ENCODE results near the gene DPM1.

Gene DPM1

DNA sequence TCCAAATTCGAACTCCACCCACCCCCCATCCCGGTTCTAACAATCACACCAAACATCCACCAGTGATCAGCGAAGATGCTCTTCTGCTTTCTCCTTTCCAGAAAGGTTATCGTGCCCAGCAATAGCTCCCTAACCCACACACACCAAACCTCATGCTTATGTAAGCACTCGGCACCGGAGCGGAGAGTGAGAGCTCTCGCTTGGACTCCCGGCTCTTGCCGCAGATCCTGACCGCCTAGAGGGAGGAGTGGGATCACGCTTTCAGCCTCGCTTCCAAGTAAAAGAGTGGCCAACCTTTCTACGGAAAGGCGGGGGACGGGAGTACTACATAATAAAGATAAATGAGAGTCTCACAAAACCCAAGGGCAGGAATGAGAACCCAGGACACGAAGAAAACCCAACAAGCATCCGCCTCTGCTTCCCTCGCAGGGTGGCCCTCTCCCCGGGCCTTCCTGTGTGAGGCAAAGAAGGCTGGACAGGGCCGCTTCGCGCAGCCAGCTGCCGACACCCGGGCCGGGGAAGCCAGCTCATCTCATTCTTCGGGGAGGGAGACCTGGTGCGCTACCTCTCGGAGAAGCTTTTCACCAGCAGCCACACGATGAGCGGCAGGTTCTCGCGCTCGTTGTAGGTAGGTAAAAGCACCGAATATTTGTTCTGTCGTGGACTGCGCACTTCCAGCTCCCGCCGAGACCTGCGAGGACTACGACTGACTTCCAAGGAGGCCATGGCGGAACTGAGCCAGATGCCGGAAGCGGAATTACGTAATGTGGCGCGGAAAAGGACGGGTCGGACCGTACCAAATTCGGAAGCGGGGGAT lies at the start of gene DPM1:
Gene DPM1, minus strand, starts transcription at position 735 of the 817 bp plus-strand sequence. Its CDS starts 9 bp downstream, at position 726.
- peak; percentile 96 for DNase-seq

DNA sequence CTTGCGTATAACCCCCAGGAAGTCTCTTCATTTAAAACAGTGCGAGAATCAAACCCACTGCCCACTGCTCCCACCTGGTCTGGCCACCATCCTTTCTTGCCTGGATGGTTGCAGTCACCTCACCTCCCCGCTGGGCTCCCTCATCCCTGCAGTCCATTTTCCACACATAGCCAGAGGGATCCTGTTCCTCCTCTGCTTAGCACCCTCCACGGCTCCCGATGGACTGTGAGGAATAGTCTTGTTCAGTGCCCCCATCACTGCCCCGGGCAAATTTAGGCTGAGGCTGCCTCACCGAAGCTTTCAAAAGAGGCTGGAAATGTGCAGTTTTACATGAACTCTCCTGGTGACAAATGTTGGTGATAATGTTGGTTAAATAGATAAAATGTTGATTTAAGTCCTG lies 46.9 kb upstream of the DPM1 start:
- no peak for DNase-seq

- no peak for DNase-seq
Measured at GRCh38 chr20:51004781-51005180, 46.4 kb upstream of the DPM1 start.

DNA sequence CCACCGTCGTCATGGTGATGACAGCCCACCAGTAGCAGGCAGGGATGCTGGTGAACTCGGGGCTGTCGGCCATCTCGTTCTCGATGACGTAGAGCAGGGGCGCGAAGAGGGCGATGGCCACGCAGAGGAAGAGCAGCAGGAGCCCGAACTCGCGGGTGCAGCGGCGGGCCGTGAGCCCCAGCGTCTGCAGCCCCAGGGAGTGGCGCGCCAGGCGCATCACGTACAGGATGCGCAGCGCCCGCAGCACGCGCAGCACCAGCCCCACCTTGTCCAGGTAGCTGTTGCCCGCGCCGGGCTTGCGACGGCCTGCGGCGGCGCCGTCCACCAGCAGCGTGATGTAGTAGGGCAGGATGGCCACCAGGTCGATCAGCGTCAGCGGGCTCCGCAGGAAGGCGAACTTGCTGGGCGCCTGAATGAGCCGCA lies 46.0 kb upstream of the DPM1 start:
- no peak for DNase-seq

GRCh38 chr20:51003753-51004152 lies 45.4 kb upstream of the DPM1 start:
- DNase-seq = no peak

- no peak for DNase-seq
Measured at GRCh38 chr20:51002633-51003032, 44.3 kb upstream of the DPM1 start.

GRCh38 chr20:51001430-51002265 lies 43.3 kb upstream of the DPM1 start:
- DNase-seq = no peak

- no peak for DNase-seq
Measured at GRCh38 chr20:50999355-50999754, 41.0 kb upstream of the DPM1 start.

GRCh38 chr20:50996901-50997865 lies 38.9 kb upstream of the DPM1 start:
- DNase-seq = no peak

DNA sequence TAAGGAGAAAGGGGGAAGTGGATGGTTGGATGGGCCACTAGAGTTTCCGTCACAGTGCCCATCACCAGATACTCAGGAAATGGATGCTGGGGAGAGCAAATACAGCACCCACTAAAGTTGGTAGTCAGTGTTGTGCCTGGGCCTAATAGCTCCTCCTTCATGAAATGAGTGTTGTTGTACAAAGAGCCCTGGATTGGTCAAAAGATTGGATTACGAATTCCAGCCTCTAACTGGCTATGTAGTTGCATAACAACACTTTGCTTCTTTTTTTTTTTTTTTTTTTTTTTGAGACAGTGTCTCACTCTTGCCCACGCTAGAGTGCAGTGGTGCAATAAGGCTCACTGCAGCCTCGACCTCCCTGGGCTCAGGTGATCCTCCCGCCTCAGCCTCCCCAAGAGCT lies 37.2 kb upstream of the DPM1 start:
- DNase-seq = no peak

DNA sequence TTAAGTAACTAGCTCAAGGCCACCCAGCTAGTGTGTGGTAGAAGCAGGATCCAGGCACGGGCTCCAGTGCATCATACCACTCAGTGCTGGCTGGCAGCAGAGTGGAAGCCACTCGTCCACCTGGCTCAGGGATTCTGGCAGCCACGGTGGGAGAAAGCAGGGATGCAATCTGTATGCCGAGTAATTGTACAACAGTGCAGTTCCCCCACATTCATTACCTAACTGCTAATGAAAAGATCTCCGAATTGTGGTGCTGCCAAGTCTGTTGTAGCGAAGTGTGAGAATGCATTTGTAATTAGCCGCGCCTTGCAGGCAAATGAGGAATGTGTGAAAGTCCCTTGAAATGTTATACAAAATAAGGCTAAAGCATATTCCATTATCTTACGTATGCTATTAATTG lies 35.5 kb upstream of the DPM1 start:
- no peak for DNase-seq

DNA sequence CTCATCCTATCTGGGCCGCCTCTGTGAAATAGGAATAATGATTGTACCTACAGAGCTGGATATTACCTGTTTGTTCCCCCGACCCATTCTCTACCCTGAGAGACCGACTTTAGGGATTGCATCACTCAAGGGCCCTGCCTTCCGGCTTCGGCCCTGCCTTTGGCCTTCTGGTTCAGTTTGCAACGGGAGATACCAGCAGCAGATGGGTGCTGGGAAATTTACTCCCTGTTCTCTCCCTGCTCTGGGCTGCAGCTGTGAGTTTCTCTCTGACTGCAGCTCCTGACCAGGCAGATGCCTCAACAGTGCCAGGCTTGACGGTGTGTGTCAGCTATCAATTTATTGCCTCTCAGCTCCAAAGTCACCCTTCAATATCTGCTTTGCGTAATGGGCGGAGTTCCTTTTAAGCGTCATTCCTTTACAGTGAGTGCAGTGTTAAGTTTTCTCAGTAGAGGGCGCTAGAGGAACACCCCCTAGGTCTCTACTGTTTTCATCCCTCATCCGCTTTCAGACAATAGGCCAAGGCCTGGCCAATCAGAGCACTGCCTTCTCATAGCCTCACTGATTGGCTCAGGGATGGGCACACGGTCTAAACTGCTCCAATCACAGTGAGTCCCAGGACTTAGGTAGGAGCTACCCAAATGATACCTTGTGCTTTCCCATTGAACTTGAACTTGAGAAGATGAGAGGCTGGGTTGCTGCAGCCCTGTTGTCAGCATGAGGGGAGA lies 34.6 kb upstream of the DPM1 start:
- peak; percentile 51 for DNase-seq

DNA sequence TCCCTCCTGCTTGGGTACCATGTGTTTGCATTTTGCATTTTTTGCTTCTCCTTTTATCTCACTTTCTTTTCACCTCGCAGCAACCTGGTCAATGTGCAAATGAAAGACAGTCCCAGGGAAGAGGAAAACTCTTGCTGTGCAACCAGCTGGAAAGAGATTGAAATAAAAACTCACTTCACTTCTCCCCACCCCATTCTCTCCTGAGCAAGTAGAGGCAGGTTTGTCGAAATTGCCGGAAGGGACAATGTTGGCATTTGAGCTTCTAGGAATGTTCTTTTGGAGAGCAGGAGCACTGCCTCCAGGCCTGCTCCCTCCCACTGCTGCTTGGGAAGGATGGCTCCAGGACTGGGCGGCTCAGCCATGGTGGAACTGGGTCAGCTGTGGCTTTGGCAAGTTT lies 34.0 kb upstream of the DPM1 start:
- DNase-seq = no peak

- no peak for DNase-seq
Measured at GRCh38 chr20:50991076-50991475, 32.7 kb upstream of the DPM1 start.

GRCh38 chr20:50987493-50988210 lies 29.3 kb upstream of the DPM1 start:
- peak; percentile 75 for DNase-seq

GRCh38 chr20:50983321-50983720 lies 25.0 kb upstream of the DPM1 start:
- DNase-seq = no peak

DNA sequence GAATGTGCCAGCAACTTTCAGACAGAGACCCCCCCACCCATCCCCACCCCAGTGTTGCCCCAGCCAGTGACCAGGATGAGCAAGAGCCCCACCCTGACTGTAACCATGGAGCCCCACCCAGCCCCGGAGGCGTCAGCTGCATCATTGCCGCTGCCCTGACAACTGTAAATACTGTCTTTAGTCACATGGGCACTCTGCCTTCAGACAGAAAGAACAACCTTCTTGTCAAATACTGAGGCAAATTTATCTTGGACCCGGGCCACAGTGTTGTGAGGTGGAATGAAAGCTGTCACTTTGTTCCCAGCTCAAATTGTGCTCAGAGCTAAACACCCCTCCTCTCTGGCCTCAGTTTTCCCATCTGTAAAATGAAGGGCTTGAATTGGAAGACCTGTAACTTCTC lies 24.0 kb upstream of the DPM1 start:
- DNase-seq = no peak

DNA sequence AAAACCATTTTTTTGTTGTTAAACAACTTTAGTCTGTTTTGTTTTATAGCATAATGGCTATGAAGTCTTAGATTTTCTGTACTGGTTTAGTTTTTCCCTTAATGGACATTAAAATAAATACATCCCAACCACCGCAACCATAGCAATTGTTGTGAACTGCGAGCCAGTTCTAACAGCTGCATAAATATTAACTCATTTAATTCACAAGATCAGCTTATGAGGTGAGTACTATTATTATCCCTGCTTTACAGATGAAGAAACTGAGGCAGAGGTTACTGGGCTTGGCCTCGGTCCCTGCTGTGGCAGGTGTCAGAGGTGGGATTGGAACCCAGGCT lies 23.3 kb upstream of the DPM1 start:
- DNase-seq = no peak

GRCh38 chr20:50980851-50981713 lies 22.8 kb upstream of the DPM1 start:
- peak; percentile 52 for DNase-seq

DNA sequence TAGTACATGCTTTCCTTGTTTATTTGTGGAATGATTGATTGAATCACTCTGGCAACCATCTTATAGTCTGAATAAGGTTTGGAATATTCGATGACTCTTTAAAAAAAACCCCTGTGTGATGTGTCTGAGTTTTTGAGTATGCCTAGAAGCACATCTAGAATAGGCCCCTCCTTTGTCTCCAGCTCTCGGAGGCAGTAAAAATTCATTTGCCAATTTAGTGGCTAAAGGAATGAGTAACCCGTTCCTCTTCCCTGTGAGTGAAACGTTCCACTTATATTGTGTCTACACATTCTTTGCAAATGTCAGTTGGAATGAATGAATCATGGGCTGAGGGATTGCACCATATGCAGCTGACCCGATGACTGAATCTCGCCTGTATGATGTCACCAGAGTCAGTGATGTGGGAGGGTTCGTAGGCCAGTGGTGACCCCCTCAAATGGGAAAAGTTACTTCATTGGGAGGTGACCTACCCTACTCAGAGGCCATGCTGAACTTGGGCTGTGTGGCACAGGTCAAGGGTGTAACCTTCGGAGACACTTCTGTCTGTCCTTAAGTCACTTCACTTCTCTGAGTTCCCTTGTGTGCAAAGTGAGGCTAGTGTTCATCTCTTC lies 21.8 kb upstream of the DPM1 start:
- DNase-seq = no peak
